Suprapubic skin (tissue), 4 donors: Measurements from ENCODE around the gene SGCD. TPM values are rescaled to one million over a fixed set of nuclear protein-coding genes. Genes with fewer than 3 reads are reported as not detected.

Experiments
- DNase-seq, 2 donors: peaks; one replicate each; pipeline ENCODE4 v3.0.0-alpha.2; 2019; ENCODE audit warnings: low spot score in 2 of 2
- H3K27ac ChIP-seq: fragments of 200-600 bp; sonication (generic); one replicate; pipeline ENCODE4 v1.5.1; 2019
- H3K27me3 ChIP-seq: fragments of 200-600 bp; sonication (generic); one replicate; pipeline ENCODE4 v1.5.1; 2019
- H3K36me3 ChIP-seq: fragments of 200-600 bp; sonication (generic); one replicate; pipeline ENCODE4 v1.5.1; 2019
- H3K4me1 ChIP-seq: fragments of 200-600 bp; sonication (generic); one replicate; pipeline ENCODE4 v1.5.1; 2019
- H3K4me3 ChIP-seq: fragments of 200-600 bp; sonication (generic); one replicate; pipeline ENCODE4 v1.5.1; 2019; ENCODE audit warnings: mild to moderate bottlenecking
- H3K9me3 ChIP-seq: fragments of 200-600 bp; sonication (generic); one replicate; pipeline ENCODE4 v1.5.1; 2019
- CTCF ChIP-seq, 2 donors: fragments of 200-600 bp in 1 of 2; fragments of 450-650 bp in 1 of 2; sonication (generic) in 1 of 2; IDR thresholded peaks; one replicate each; pipeline ENCODE4 v1.5.1; 2016 to 2019; ENCODE audit warnings: antibody characterized with exemption in 2 of 2, mild to moderate bottlenecking in 1 of 2, moderate library complexity in 1 of 2
- EP300 ChIP-seq: sonication (generic); formaldehyde crosslinking; IDR thresholded peaks from one replicate; pipeline ENCODE4 v1.6.1; 2017; ENCODE audit warnings: antibody characterized with exemption
- POLR2A ChIP-seq, 2 donors: fragments of 450-650 bp; IDR thresholded peaks; one replicate each; pipeline ENCODE4 v1.6.1; 2017; ENCODE audit warnings: antibody characterized with exemption in 2 of 2, mild to moderate bottlenecking in 2 of 2, moderate library complexity in 2 of 2
- POLR2AphosphoS5 ChIP-seq, 3 donors: sonication (generic); formaldehyde crosslinking; IDR thresholded peaks; one replicate each; pipeline ENCODE4 v1.6.1; 2017; ENCODE audit warnings: antibody characterized with exemption in 3 of 3
- WGBS: methylation state at CpG from one replicate; pipeline ENCODE4 v1.1.5; 2018; 5-methylcytosine and 5-hydroxymethylcytosine counted together
- total RNA-seq, 4 donors: library from RNA; depleted of rRNA; stranded (reverse); fragments of >200 nt; gene quantifications; one replicate each; pipeline ENCODE4 v1.1.0, GENCODE V29; 2016

The SGCD gene
- total RNA-seq, 4 donors from 2014 or later: 1.2 to 5.7 (median 3.9) TPM

- TF ChIP-seq EP300 (no peak), POLR2AphosphoS5 (IDR thresholded peaks at IDR 0.05) (no peak), CTCF (IDR thresholded peaks at IDR 0.05) (no peak), POLR2A (IDR thresholded peaks at IDR 0.05) (no peak)
- no peak overlapping the region for H3K27ac ChIP-seq
- WGBS: 91% methylated on average over 2 of the region's 2 CpGs
- H3K27me3 ChIP-seq: no peaks in the 10 kb centered on the region
- no peak overlapping the region for H3K4me3 ChIP-seq
- H3K9me3 ChIP-seq: no peaks in the 10 kb centered on the region
- no peaks in the 10 kb centered on the region for H3K36me3 ChIP-seq
- no peaks in the 10 kb centered on the region for H3K4me1 ChIP-seq
- DNase-seq: no peak
Measured at GRCh38 chr5:156339139-156339841, 12.3 kb downstream of the SGCD start.

GRCh38 chr5:156340893-156341292 is 13.9 kb downstream of the SGCD start:
- H3K9me3 ChIP-seq: no peaks in the 10 kb centered on the region
- H3K36me3 ChIP-seq: no peaks in the 10 kb centered on the region
- WGBS: 57% methylated on average over 1 of the region's 1 CpG
- H3K27me3 ChIP-seq: no peaks in the 10 kb centered on the region
- no peak overlapping the region for H3K4me3 ChIP-seq
- TF ChIP-seq CTCF (IDR thresholded peaks at IDR 0.05) (no peak), POLR2AphosphoS5 (IDR thresholded peaks at IDR 0.05) (no peak), EP300 (no peak), POLR2A (IDR thresholded peaks at IDR 0.05) (no peak)
- H3K27ac ChIP-seq: no peak overlapping the region
- H3K4me1 ChIP-seq: no peaks in the 10 kb centered on the region
- no peak for DNase-seq

- no peaks in the 10 kb centered on the region for H3K4me1 ChIP-seq
- no peaks in the 10 kb centered on the region for H3K9me3 ChIP-seq
- H3K36me3 ChIP-seq: no peaks in the 10 kb centered on the region
- H3K4me3 ChIP-seq: no peak overlapping the region
- H3K27ac ChIP-seq: no peak overlapping the region
- no peaks in the 10 kb centered on the region for H3K27me3 ChIP-seq
- TF ChIP-seq POLR2AphosphoS5 (IDR thresholded peaks at IDR 0.05) (no peak), CTCF (IDR thresholded peaks at IDR 0.05) (no peak), POLR2A (IDR thresholded peaks at IDR 0.05) (no peak)
- 68% methylated on average over 2 of the region's 2 CpGs for WGBS
- DNase-seq: no peak
Measured at GRCh38 chr5:156350256-156350655, 23.3 kb downstream of the SGCD start.

- Histone ChIP-seq H3K27me3 (no peaks in the 10 kb centered on the region), H3K4me1 (no peaks in the 10 kb centered on the region), H3K4me3 (no peak overlapping the region), H3K9me3 (no peaks in the 10 kb centered on the region), H3K36me3 (no peaks in the 10 kb centered on the region), H3K27ac (no peak overlapping the region)
- no peak for DNase-seq
- TF ChIP-seq CTCF (IDR thresholded peaks at IDR 0.05) (no peak), POLR2A (IDR thresholded peaks at IDR 0.05) (no peak), EP300 (no peak), POLR2AphosphoS5 (IDR thresholded peaks at IDR 0.05) (no peak)
- 75% methylated on average over 4 of the region's 4 CpGs for WGBS
Measured at GRCh38 chr5:156351423-156351822, 24.5 kb downstream of the SGCD start.

GRCh38 chr5:156354571-156354970 is 27.6 kb downstream of the SGCD start:
- no peak overlapping the region for H3K4me3 ChIP-seq
- H3K27ac ChIP-seq: no peak overlapping the region
- H3K9me3 ChIP-seq: no peaks in the 10 kb centered on the region
- no peaks in the 10 kb centered on the region for H3K27me3 ChIP-seq
- no peaks in the 10 kb centered on the region for H3K4me1 ChIP-seq
- TF ChIP-seq EP300 (no peak), POLR2AphosphoS5 (IDR thresholded peaks at IDR 0.05) (no peak), POLR2A (IDR thresholded peaks at IDR 0.05) (no peak), CTCF (IDR thresholded peaks at IDR 0.05) (no peak)
- no peaks in the 10 kb centered on the region for H3K36me3 ChIP-seq
- DNase-seq: no peak
